HG03060 (cell line): ENCODE results near the gene TAF5L.

Experiments used
- ATAC-seq: cut with Tn5 transposase; IDR thresholded peaks from one replicate; pipeline ENCODE4 v1.9.1; 2021; ENCODE audit warnings: low read depth, moderate number of reproducible peaks; ENCODE audit not compliant: unreplicated experiment

The TAF5L gene

GRCh38 chr1:229547542-229547941 lies 78.4 kb downstream of the TAF5L start:
- ATAC-seq, result no peak

GRCh38 chr1:229544587-229544986 lies 81.3 kb downstream of the TAF5L start:
- ATAC-seq, result no peak
